Measurements from ENCODE around the gene HLA-DQA1. TPM values are rescaled to one million over a fixed set of nuclear protein-coding genes. Genes with fewer than 3 reads are reported as not detected.
"Not testable (repeated sequence)": the region's sequence is repeated elsewhere in the genome, so short reads cannot be mapped to it uniquely, and the experiment has no call there.

HLA-DQA1 gene
- total RNA-seq, 2 experiments from 2014 or later, result 4.7 to 5.2 TPM

- Mint-ChIP-seq H3K4me1 (peaks cover 11% of the 10 kb centered on the region), H3K27ac (no peak overlapping the region), H3K9me3 (peaks cover 4% of the 10 kb centered on the region), H3K27me3 (no peaks in the 10 kb centered on the region), H3K4me3 (no peak overlapping the region), H3K36me3 (ENCODE audit: low read depth) (peaks cover 6% of the 10 kb centered on the region)
- no peak for DNase-seq
- ChIA-PET POLR2A (no interaction called here), CTCF (no interaction called here)
These were observed 18.1 kb downstream of the HLA-DQA1 start for GRCh38 chr6:32655203-32655710.

GRCh38 chr6:32657329-32657728 is 20.1 kb downstream of the HLA-DQA1 start:
- H3K9me3 Mint-ChIP-seq; H3K27ac Mint-ChIP-seq; POLR2A ChIA-PET; CTCF ChIA-PET; H3K4me3 Mint-ChIP-seq; DNase-seq; H3K36me3 Mint-ChIP-seq (ENCODE audit: low read depth); H3K27me3 Mint-ChIP-seq: not testable (repeated sequence)
- H3K4me1 Mint-ChIP-seq, result peaks cover 18% of the 10 kb centered on the region

GRCh38 chr6:32657819-32658218 is 20.6 kb downstream of the HLA-DQA1 start:
- H3K4me3 Mint-ChIP-seq; POLR2A ChIA-PET; H3K27me3 Mint-ChIP-seq; H3K27ac Mint-ChIP-seq; DNase-seq; H3K36me3 Mint-ChIP-seq (ENCODE audit: low read depth); H3K9me3 Mint-ChIP-seq; CTCF ChIA-PET: not testable (repeated sequence)
- peaks cover 18% of the 10 kb centered on the region for H3K4me1 Mint-ChIP-seq

GRCh38 chr6:32658268-32658897 is 21.2 kb downstream of the HLA-DQA1 start:
- Mint-ChIP-seq H3K4me3 (no peak overlapping the region), H3K4me1 (peaks cover 21% of the 10 kb centered on the region), H3K27ac (no peak overlapping the region), H3K27me3 (no peaks in the 10 kb centered on the region), H3K36me3 (ENCODE audit: low read depth) (peaks cover 8% of the 10 kb centered on the region), H3K9me3 (peaks cover 4% of the 10 kb centered on the region)
- DNase-seq, result no peak
- CTCF ChIA-PET, result no interaction called here
- POLR2A ChIA-PET, result no interaction called here

- Mint-ChIP-seq H3K4me3 (no peak overlapping the region), H3K4me1 (peaks cover 32% of the 10 kb centered on the region), H3K27ac (peak overlapping the region; percentile 43), H3K27me3 (peaks cover 6% of the 10 kb centered on the region), H3K9me3 (peaks cover 4% of the 10 kb centered on the region), H3K36me3 (ENCODE audit: low read depth) (peaks cover 10% of the 10 kb centered on the region)
- POLR2A ChIA-PET, result no interaction called here
- DNase-seq, result no peak
- CTCF ChIA-PET, result no interaction called here
These were observed 22.8 kb downstream of the HLA-DQA1 start for GRCh38 chr6:32659856-32660595.

- peaks cover 51% of the 10 kb centered on the region for H3K4me1 Mint-ChIP-seq
These were observed 24.9 kb downstream of the HLA-DQA1 start for GRCh38 chr6:32662099-32662498.

GRCh38 chr6:32662836-32663235 is 25.6 kb downstream of the HLA-DQA1 start:
- H3K4me3 Mint-ChIP-seq, result no peak overlapping the region
- H3K9me3 Mint-ChIP-seq, result no peaks in the 10 kb centered on the region
- peaks cover 58% of the 10 kb centered on the region for H3K4me1 Mint-ChIP-seq
- H3K27me3 Mint-ChIP-seq, result peaks cover 24% of the 10 kb centered on the region
- peaks cover 19% of the 10 kb centered on the region for H3K36me3 Mint-ChIP-seq (ENCODE audit: low read depth)
- no peak for DNase-seq
- CTCF ChIA-PET, result no interaction called here
- H3K27ac Mint-ChIP-seq, result no peak overlapping the region
- POLR2A ChIA-PET, result no interaction called here

More at GRCh38 chr6:32662099-32662498, 24.9 kb downstream of the HLA-DQA1 start:
- POLR2A ChIA-PET, result no interaction called here
- H3K36me3 Mint-ChIP-seq (ENCODE audit: low read depth), result peaks cover 19% of the 10 kb centered on the region
- H3K9me3 Mint-ChIP-seq, result no peaks in the 10 kb centered on the region
- CTCF ChIA-PET, result interaction anchor here (0.6 kb wide), 1 partner anchor 265 kb away, joined by 3 read pairs; no protein-coding TSS in a partner anchor
- H3K4me3 Mint-ChIP-seq, result no peak overlapping the region
- H3K27me3 Mint-ChIP-seq, result peaks cover 24% of the 10 kb centered on the region
- H3K27ac Mint-ChIP-seq, result no peak overlapping the region
- no peak for DNase-seq

GRCh38 chr6:32664354-32664753 is 27.1 kb downstream of the HLA-DQA1 start:
- Mint-ChIP-seq H3K4me1 (peaks cover 67% of the 10 kb centered on the region), H3K4me3 (peak overlapping the region; percentile 82), H3K36me3 (ENCODE audit: low read depth) (peaks cover 18% of the 10 kb centered on the region), H3K27ac (no peak overlapping the region), H3K9me3 (no peaks in the 10 kb centered on the region), H3K27me3 (peaks cover 24% of the 10 kb centered on the region)
- ChIA-PET POLR2A (no interaction called here), CTCF (no interaction called here)
- DNase-seq, result no peak

GRCh38 chr6:32664827-32665362 is 27.7 kb downstream of the HLA-DQA1 start:
- peak overlapping the region; percentile 77 for H3K27ac Mint-ChIP-seq
- CTCF ChIA-PET, result no interaction called here
- POLR2A ChIA-PET, result no interaction called here
- peak overlapping the region; percentile 82 for H3K4me3 Mint-ChIP-seq
- DNase-seq, result peak; percentile 11
- H3K4me1 Mint-ChIP-seq, result peaks cover 62% of the 10 kb centered on the region
- H3K9me3 Mint-ChIP-seq, result no peaks in the 10 kb centered on the region
- peaks cover 24% of the 10 kb centered on the region for H3K27me3 Mint-ChIP-seq
- peaks cover 13% of the 10 kb centered on the region for H3K36me3 Mint-ChIP-seq (ENCODE audit: low read depth)

- POLR2A ChIA-PET, result no interaction called here
- Mint-ChIP-seq H3K4me1 (peaks cover 54% of the 10 kb centered on the region), H3K27me3 (peaks cover 24% of the 10 kb centered on the region)
These were observed 28.5 kb downstream of the HLA-DQA1 start for GRCh38 chr6:32665661-32666060.

GRCh38 chr6:32666420-32667300 is 29.5 kb downstream of the HLA-DQA1 start, which contains the start of gene HLA-DQB1:
Gene HLA-DQB1, minus strand, starts transcription at chr6:32666657. Its CDS starts 50 bp downstream, at chr6:32666607.
- peaks cover 10% of the 10 kb centered on the region for H3K36me3 Mint-ChIP-seq (ENCODE audit: low read depth)
- peaks cover 3% of the 10 kb centered on the region for H3K9me3 Mint-ChIP-seq
- peaks cover 24% of the 10 kb centered on the region for H3K27me3 Mint-ChIP-seq
- POLR2A ChIA-PET, result no interaction called here
- DNase-seq, result peak; percentile 68
- peak within 1 kb of the TSS; percentile 82 for H3K27ac Mint-ChIP-seq
- H3K4me3 Mint-ChIP-seq, result peak within 1 kb of the TSS; percentile 82
- peaks cover 51% of the 10 kb centered on the region for H3K4me1 Mint-ChIP-seq
- CTCF ChIA-PET, result interaction anchor here (0.8 to 1.3 kb wide), 2 partner anchors 16 to 57 kb away, joined by 3 to 4 read pairs; no protein-coding TSS in a partner anchor

More at GRCh38 chr6:32665661-32666060, 28.5 kb downstream of the HLA-DQA1 start:
- Mint-ChIP-seq H3K27ac (peak overlapping the region; percentile 82), H3K9me3 (no peaks in the 10 kb centered on the region), H3K4me3 (peak overlapping the region; percentile 82), H3K36me3 (ENCODE audit: low read depth) (peaks cover 11% of the 10 kb centered on the region)
- DNase-seq, result no peak
- CTCF ChIA-PET, result no interaction called here

- no peak overlapping the region for H3K27ac Mint-ChIP-seq
- peaks cover 24% of the 10 kb centered on the region for H3K27me3 Mint-ChIP-seq
- peak; percentile 58 for DNase-seq
- no peak overlapping the region for H3K4me3 Mint-ChIP-seq
- CTCF ChIA-PET, result no interaction called here
- H3K9me3 Mint-ChIP-seq, result peaks cover 8% of the 10 kb centered on the region
- peaks cover 10% of the 10 kb centered on the region for H3K36me3 Mint-ChIP-seq (ENCODE audit: low read depth)
- POLR2A ChIA-PET, result no interaction called here
- peaks cover 49% of the 10 kb centered on the region for H3K4me1 Mint-ChIP-seq
These were observed 31.1 kb downstream of the HLA-DQA1 start for GRCh38 chr6:32668226-32668747.

All from activated CD4-positive, alpha-beta T cell treated with anti-CD3 and anti-CD28 coated beads, Interleukin-2, amount 10 ng/mL, durations not matched to agents 7 days and 5 days (primary cell).